GM23338 (cell line): ENCODE measurements around the gene ASCL2.

Experiments
- CREB1 ChIP-seq: fragments of 250-450 bp; sonication (Bioruptor Pico); IDR thresholded peaks from 2 replicates; pipeline ENCODE4 v1.5.0; 2020; ENCODE audit warnings: low read depth, mild to moderate bottlenecking, moderate library complexity
- EZH2 ChIP-seq: fragments of 200-600 bp; sonication (generic); IDR thresholded peaks from one replicate; pipeline ENCODE4 v1.8.0; 2017; ENCODE audit warnings: antibody characterized with exemption, mild to moderate bottlenecking, low read depth; ENCODE audit not compliant: unreplicated experiment
- EZH2phosphoT487 ChIP-seq: fragments of 200-600 bp; sonication (generic); IDR thresholded peaks from one replicate; pipeline ENCODE4 v1.8.1; 2018; ENCODE audit warnings: antibody characterized with exemption; ENCODE audit not compliant: unreplicated experiment
- JUNB ChIP-seq: IDR thresholded peaks from one replicate; pipeline ENCODE4 v1.6.1; 2016; ENCODE audit warnings: antibody characterized with exemption; ENCODE audit not compliant: unreplicated experiment
- NANOG ChIP-seq: IDR thresholded peaks from 2 replicates; pipeline ENCODE4 v1.6.1; 2016; ENCODE audit warnings: antibody characterized with exemption, borderline replicate concordance
- POLR2AphosphoS5 ChIP-seq: IDR thresholded peaks from 2 replicates; pipeline ENCODE4 v1.6.1; 2016; ENCODE audit warnings: antibody characterized with exemption, low read depth
- STAT1 ChIP-seq: IDR thresholded peaks from one replicate; pipeline ENCODE4 v1.6.1; 2016; ENCODE audit warnings: antibody characterized with exemption; ENCODE audit not compliant: unreplicated experiment
- ZNF114 ChIP-seq: fragments of 250-450 bp; sonication (Bioruptor Pico); IDR thresholded peaks from 2 replicates; pipeline ENCODE4 v1.5.0; 2020; ENCODE audit warnings: mild to moderate bottlenecking, moderate library complexity
- ZNF331 ChIP-seq: fragments of 250-450 bp; sonication (Bioruptor Pico); IDR thresholded peaks from 2 replicates; pipeline ENCODE4 v1.5.0; 2020; ENCODE audit warnings: low read depth, mild to moderate bottlenecking, moderate library complexity
- ZNF462 ChIP-seq: fragments of 250-450 bp; sonication (Bioruptor Pico); IDR thresholded peaks from 2 replicates; pipeline ENCODE4 v1.5.0; 2020; ENCODE audit warnings: mild to moderate bottlenecking, moderate library complexity
- TF ChIP-seq, protein P1 (sequence below), 2 experiments: fragments of 200-600 bp in 1 of 2; sonication (generic) in 1 of 2; conservative IDR thresholded peaks; 2 replicates each; pipeline versions ENCODE4 v1.5.1 to v1.6.1; 2016 to 2017; ENCODE audit warnings: antibody characterized with exemption in 2 of 2, low read depth in 2 of 2, mild to moderate bottlenecking in 2 of 2, moderate library complexity in 1 of 2
- TF ChIP-seq, protein P2 (sequence below): IDR thresholded peaks from one replicate; pipeline ENCODE4 v1.6.1; 2018; ENCODE audit warnings: antibody characterized with exemption; ENCODE audit not compliant: unreplicated experiment
- TF ChIP-seq, protein P3 (sequence below): IDR thresholded peaks from 2 replicates; pipeline ENCODE4 v1.6.1; 2016; ENCODE audit warnings: antibody characterized with exemption

DNA sequence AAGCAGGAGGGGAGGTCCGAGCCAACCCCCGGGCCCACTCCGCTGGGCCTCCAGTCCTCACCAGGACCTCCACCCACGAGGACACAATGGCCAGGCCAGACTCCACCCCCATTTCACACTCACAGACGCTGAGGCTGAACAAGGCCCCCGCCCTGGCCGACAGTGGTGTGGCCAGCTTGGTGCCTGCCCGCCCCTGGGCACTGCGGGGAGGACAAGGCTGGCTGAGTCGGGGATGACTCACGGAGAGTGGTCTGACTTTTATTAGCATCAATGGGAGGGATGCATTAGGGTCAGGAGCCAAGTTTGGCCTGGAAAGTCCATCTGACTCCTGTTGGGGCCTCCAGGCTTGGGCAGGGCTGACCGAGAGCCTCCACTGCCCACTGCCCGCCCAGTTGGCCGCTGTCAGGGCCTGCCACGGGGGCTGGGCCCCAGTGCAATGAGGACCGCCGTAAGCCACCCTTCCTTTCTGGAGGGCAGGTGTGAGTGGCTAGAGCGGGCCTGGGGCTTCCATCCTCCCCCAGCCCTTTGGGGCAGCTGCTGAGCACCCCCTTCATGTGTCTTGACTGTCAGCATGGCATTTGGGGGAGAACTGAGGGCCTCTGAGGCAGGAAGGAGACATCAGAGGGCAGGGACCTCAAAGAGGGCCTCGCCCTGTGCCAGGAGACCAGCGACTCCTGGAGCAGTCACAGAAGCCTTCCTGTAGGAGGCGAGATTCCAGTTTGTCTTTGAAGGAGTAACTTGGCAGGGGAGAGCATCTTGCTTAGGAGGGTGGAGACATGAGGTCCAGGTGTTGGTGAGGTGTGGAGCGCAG lies 42.0 kb upstream of the ASCL2 start:
- TF ChIP-seq, protein P1, sequence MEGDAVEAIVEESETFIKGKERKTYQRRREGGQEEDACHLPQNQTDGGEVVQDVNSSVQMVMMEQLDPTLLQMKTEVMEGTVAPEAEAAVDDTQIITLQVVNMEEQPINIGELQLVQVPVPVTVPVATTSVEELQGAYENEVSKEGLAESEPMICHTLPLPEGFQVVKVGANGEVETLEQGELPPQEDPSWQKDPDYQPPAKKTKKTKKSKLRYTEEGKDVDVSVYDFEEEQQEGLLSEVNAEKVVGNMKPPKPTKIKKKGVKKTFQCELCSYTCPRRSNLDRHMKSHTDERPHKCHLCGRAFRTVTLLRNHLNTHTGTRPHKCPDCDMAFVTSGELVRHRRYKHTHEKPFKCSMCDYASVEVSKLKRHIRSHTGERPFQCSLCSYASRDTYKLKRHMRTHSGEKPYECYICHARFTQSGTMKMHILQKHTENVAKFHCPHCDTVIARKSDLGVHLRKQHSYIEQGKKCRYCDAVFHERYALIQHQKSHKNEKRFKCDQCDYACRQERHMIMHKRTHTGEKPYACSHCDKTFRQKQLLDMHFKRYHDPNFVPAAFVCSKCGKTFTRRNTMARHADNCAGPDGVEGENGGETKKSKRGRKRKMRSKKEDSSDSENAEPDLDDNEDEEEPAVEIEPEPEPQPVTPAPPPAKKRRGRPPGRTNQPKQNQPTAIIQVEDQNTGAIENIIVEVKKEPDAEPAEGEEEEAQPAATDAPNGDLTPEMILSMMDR (conservative IDR thresholded peaks at IDR 0.05; ENCODE audit: low read depth in 2 of 2) = peak in 1 of 2 experiments; percentile 47; a peak in 3 of 4 replicates
- TF ChIP-seq, protein P2, sequence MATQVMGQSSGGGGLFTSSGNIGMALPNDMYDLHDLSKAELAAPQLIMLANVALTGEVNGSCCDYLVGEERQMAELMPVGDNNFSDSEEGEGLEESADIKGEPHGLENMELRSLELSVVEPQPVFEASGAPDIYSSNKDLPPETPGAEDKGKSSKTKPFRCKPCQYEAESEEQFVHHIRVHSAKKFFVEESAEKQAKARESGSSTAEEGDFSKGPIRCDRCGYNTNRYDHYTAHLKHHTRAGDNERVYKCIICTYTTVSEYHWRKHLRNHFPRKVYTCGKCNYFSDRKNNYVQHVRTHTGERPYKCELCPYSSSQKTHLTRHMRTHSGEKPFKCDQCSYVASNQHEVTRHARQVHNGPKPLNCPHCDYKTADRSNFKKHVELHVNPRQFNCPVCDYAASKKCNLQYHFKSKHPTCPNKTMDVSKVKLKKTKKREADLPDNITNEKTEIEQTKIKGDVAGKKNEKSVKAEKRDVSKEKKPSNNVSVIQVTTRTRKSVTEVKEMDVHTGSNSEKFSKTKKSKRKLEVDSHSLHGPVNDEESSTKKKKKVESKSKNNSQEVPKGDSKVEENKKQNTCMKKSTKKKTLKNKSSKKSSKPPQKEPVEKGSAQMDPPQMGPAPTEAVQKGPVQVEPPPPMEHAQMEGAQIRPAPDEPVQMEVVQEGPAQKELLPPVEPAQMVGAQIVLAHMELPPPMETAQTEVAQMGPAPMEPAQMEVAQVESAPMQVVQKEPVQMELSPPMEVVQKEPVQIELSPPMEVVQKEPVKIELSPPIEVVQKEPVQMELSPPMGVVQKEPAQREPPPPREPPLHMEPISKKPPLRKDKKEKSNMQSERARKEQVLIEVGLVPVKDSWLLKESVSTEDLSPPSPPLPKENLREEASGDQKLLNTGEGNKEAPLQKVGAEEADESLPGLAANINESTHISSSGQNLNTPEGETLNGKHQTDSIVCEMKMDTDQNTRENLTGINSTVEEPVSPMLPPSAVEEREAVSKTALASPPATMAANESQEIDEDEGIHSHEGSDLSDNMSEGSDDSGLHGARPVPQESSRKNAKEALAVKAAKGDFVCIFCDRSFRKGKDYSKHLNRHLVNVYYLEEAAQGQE = no peak
- TF ChIP-seq POLR2AphosphoS5 (no peak), ZNF331 (CRISPR knock-in tag) (no peak), EZH2 (no peak), EZH2phosphoT487 (no peak), CREB1 (CRISPR knock-in tag) (no peak), STAT1 (no peak), ZNF462 (CRISPR knock-in tag) (no peak), JUNB (no peak), NANOG (no peak), ZNF114 (no peak)
- TF ChIP-seq, protein P3, sequence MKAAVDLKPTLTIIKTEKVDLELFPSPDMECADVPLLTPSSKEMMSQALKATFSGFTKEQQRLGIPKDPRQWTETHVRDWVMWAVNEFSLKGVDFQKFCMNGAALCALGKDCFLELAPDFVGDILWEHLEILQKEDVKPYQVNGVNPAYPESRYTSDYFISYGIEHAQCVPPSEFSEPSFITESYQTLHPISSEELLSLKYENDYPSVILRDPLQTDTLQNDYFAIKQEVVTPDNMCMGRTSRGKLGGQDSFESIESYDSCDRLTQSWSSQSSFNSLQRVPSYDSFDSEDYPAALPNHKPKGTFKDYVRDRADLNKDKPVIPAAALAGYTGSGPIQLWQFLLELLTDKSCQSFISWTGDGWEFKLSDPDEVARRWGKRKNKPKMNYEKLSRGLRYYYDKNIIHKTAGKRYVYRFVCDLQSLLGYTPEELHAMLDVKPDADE = no peak
